GM23338 (cell line): ENCODE data around the gene STK24. TPM values are rescaled to one million over a fixed set of nuclear protein-coding genes. Genes with fewer than 3 reads are reported as not detected.
"Not testable (repeated sequence)": the region's sequence is repeated elsewhere in the genome, so short reads cannot be mapped to it uniquely, and the experiment has no call there.

Experiments
- ATAC-seq: fragments of 200-7000 bp; cut with Tn5 transposase; 3 replicates; pipeline ENCODE4 v1.9.1; 2020
- DNase-seq: peaks from one replicate; pipeline ENCODE4 v3.0.0-alpha.2; 2015; ENCODE audit warnings: low spot score
- H2AFZ ChIP-seq: fragments of 200-600 bp; sonication (generic); 2 replicates; pipeline ENCODE4 v1.8.0; 2016; ENCODE audit warnings: antibody characterized with exemption, mild to moderate bottlenecking, moderate library complexity
- H3F3A ChIP-seq: fragments of 200-600 bp; sonication (generic); replicated peaks from 2 replicates; pipeline ENCODE4 v1.8.0; 2017; ENCODE audit warnings: antibody characterized with exemption, mixed run types, low read depth
- H3K27ac ChIP-seq: fragments of 200-600 bp; sonication (generic); 2 replicates; pipeline ENCODE4 v1.6.1; 2016; ENCODE audit warnings: low read depth
- H3K27me3 ChIP-seq: fragments of 200-600 bp; sonication (generic); 2 replicates; pipeline ENCODE4 v1.8.0; 2016; ENCODE audit warnings: mild to moderate bottlenecking, mixed run types, moderate library complexity; ENCODE audit not compliant: insufficient read depth
- H3K36me3 ChIP-seq: fragments of 200-600 bp; sonication (generic); 2 replicates; pipeline ENCODE4 v1.8.0; 2016; ENCODE audit warnings: mild to moderate bottlenecking; ENCODE audit not compliant: insufficient read depth
- H3K4me1 ChIP-seq: fragments of 200-600 bp; sonication (generic); 2 replicates; pipeline ENCODE4 v1.8.0; 2016; ENCODE audit warnings: mild to moderate bottlenecking, moderate library complexity; ENCODE audit not compliant: insufficient read depth
- H3K4me2 ChIP-seq: fragments of 200-600 bp; sonication (generic); 2 replicates; pipeline ENCODE4 v1.7.1; 2017; ENCODE audit warnings: mixed run types
- H3K4me3 ChIP-seq: fragments of 200-600 bp; sonication (generic); 2 replicates; pipeline ENCODE4 v1.6.1; 2016; ENCODE audit warnings: mixed run types
- H3K79me2 ChIP-seq: fragments of 200-600 bp; sonication (generic); replicated peaks from 2 replicates; pipeline ENCODE4 v1.8.0; 2017; ENCODE audit warnings: mild to moderate bottlenecking; ENCODE audit not compliant: insufficient read depth
- H3K9me2 ChIP-seq: fragments of 200-600 bp; sonication (generic); 2 replicates; pipeline ENCODE4 v1.8.0; 2017; ENCODE audit not compliant: insufficient read depth
- H4K20me1 ChIP-seq: fragments of 200-600 bp; sonication (generic); replicated peaks from 2 replicates; pipeline ENCODE4 v1.8.0; 2017; ENCODE audit warnings: mild to moderate bottlenecking; ENCODE audit not compliant: insufficient read depth
- H3K27ac Mint-ChIP-seq: 2 replicates; pipeline ENCODE4 v1.8.0; 2020; ENCODE audit warnings: inconsistent platforms, mild to moderate bottlenecking, moderate library complexity, mixed read lengths
- H3K27me3 Mint-ChIP-seq: 3 replicates; pipeline ENCODE4 v1.8.0; 2022; ENCODE audit warnings: low read depth, mild to moderate bottlenecking, moderate library complexity, mixed read lengths, inconsistent platforms; ENCODE audit not compliant: insufficient read depth, poor library complexity
- H3K36me3 Mint-ChIP-seq: 3 replicates; pipeline ENCODE4 v1.8.0; 2021; ENCODE audit warnings: low read depth, mild to moderate bottlenecking, inconsistent platforms, moderate library complexity, mixed read lengths
- H3K4me1 Mint-ChIP-seq: 3 replicates; pipeline ENCODE4 v1.8.0; 2020; ENCODE audit warnings: mild to moderate bottlenecking, inconsistent platforms, mixed read lengths
- H3K4me3 Mint-ChIP-seq: 3 replicates; pipeline ENCODE4 v1.8.0; 2021; ENCODE audit warnings: moderate library complexity, mild to moderate bottlenecking, inconsistent platforms, mixed read lengths
- H3K9me3 Mint-ChIP-seq: 3 replicates; pipeline ENCODE4 v1.8.0; 2020; ENCODE audit warnings: moderate library complexity, mild to moderate bottlenecking, inconsistent platforms, mixed read lengths
- CTCF ChIP-seq, 2 experiments: fragments of 200-600 bp in 1 of 2; sonication (generic) in 1 of 2; conservative IDR thresholded peaks; 2 replicates each; pipeline versions ENCODE4 v1.5.1 to v1.6.1; 2016 to 2017; ENCODE audit warnings: antibody characterized with exemption in 2 of 2, low read depth in 2 of 2, mild to moderate bottlenecking in 2 of 2, moderate library complexity in 1 of 2
- JUNB ChIP-seq: IDR thresholded peaks from one replicate; pipeline ENCODE4 v1.6.1; 2016; ENCODE audit warnings: antibody characterized with exemption; ENCODE audit not compliant: unreplicated experiment
- NANOG ChIP-seq: IDR thresholded peaks from 2 replicates; pipeline ENCODE4 v1.6.1; 2016; ENCODE audit warnings: antibody characterized with exemption, borderline replicate concordance
- STAT1 ChIP-seq: IDR thresholded peaks from one replicate; pipeline ENCODE4 v1.6.1; 2016; ENCODE audit warnings: antibody characterized with exemption; ENCODE audit not compliant: unreplicated experiment
- ZNF331 ChIP-seq: fragments of 250-450 bp; sonication (Bioruptor Pico); IDR thresholded peaks from 2 replicates; pipeline ENCODE4 v1.5.0; 2020; ENCODE audit warnings: low read depth, mild to moderate bottlenecking, moderate library complexity
- polyA plus RNA-seq: library from polyadenylated mRNA; unstranded; fragments of >200 nt; fragmentation: Nextera tagmentation; extraction: Ambion mirVana; gene quantifications from 2 replicates; pipeline ENCODE4 v1.2.1, GENCODE V29; 2016
- total RNA-seq: library from RNA; depleted of rRNA; stranded (reverse); fragments of >200 nt; shearing (Covaris generic); gene quantifications from 2 replicates; pipeline ENCODE4 v1.2.3, GENCODE V29; 2014

STK24 gene
- total and polyA plus RNA-seq, 2 experiments from 2014 or later: 56.5 to 144 TPM

- TF ChIP-seq STAT1 (no peak), ZNF331 (CRISPR knock-in tag) (no peak)
- H4K20me1 ChIP-seq: no peaks in the 10 kb centered on the region; the same call in 1 of the 2 replicates
- H3K9me2 ChIP-seq: no peaks in the 10 kb centered on the region
- H3F3A ChIP-seq: no peaks in the 10 kb centered on the region
- Mint-ChIP-seq H3K4me1 (no peaks in the 10 kb centered on the region), H3K36me3 (peaks cover 27% of the 10 kb centered on the region; the same call in 2 of the 3 replicates), H3K27me3 (peaks cover 3% of the 10 kb centered on the region), H3K27ac (no peak overlapping the region), H3K9me3 (no peaks in the 10 kb centered on the region), H3K4me3 (no peak overlapping the region)
- no peak for DNase-seq
- H3K4me2 ChIP-seq: no peak overlapping the region
- ATAC-seq: no peak
- H3K27me3 ChIP-seq: no peaks in the 10 kb centered on the region
- no peak overlapping the region for H3K27ac ChIP-seq
- no peak overlapping the region for H3K4me3 ChIP-seq
- H2AFZ ChIP-seq: no peak overlapping the region
- H3K79me2 ChIP-seq: no peaks in the 10 kb centered on the region
- no peaks in the 10 kb centered on the region; the same call in 1 of the 2 replicates for H3K36me3 ChIP-seq
- no peaks in the 10 kb centered on the region for H3K4me1 ChIP-seq
Observed at GRCh38 chr13:98415326-98416070, 161.4 kb downstream of the STK24 start.

- Histone ChIP-seq H3K9me2 (no peaks in the 10 kb centered on the region), H3K27me3 (no peaks in the 10 kb centered on the region), H2AFZ (no peak overlapping the region), H3K79me2 (no peaks in the 10 kb centered on the region), H3K4me2 (no peak overlapping the region), H3K27ac (no peak overlapping the region), H3K4me3 (no peak overlapping the region), H3F3A (no peaks in the 10 kb centered on the region), H4K20me1 (no peaks in the 10 kb centered on the region; the same call in 1 of the 2 replicates), H3K36me3 (no peaks in the 10 kb centered on the region; the same call in 1 of the 2 replicates), H3K4me1 (no peaks in the 10 kb centered on the region)
- peak; percentile 21 for DNase-seq
- TF ChIP-seq JUNB (no peak), CTCF (conservative IDR thresholded peaks at IDR 0.05; ENCODE audit: low read depth in 2 of 2) (peak; percentile 41 to 48), NANOG (no peak)
- Mint-ChIP-seq H3K4me1 (no peaks in the 10 kb centered on the region; the same call in 2 of the 3 replicates), H3K9me3 (no peaks in the 10 kb centered on the region), H3K27ac (no peak overlapping the region; the same call in 1 of the 2 replicates), H3K36me3 (peaks cover 30% of the 10 kb centered on the region), H3K4me3 (no peak overlapping the region), H3K27me3 (peaks cover 3% of the 10 kb centered on the region)
- ATAC-seq: no peak
Observed at GRCh38 chr13:98413796-98414195, 163.1 kb downstream of the STK24 start.

- H3K4me1 ChIP-seq, H3K27ac Mint-ChIP-seq, H4K20me1 ChIP-seq, H3K27me3 ChIP-seq, H3K4me1 Mint-ChIP-seq, H3K9me3 Mint-ChIP-seq, DNase-seq, H3K4me3 Mint-ChIP-seq, H3K27me3 Mint-ChIP-seq, H3K4me3 ChIP-seq, H3K4me2 ChIP-seq, H3F3A ChIP-seq, H3K36me3 ChIP-seq, H2AFZ ChIP-seq, ATAC-seq, H3K79me2 ChIP-seq, H3K27ac ChIP-seq, H3K9me2 ChIP-seq: not testable (repeated sequence)
- H3K36me3 Mint-ChIP-seq: peaks cover 30% of the 10 kb centered on the region
Observed at GRCh38 chr13:98413278-98413677, 163.6 kb downstream of the STK24 start.
